HEK293T (cell line): ENCODE results near the gene SERPINB13.

Source experiments
- CTCF ChIA-PET: fragments of 350-600 bp; formaldehyde crosslinking; extraction: SDS; loops from one replicate; lab custom pipeline; 2021; ENCODE audit warnings: antibody characterized with exemption, inconsistent platforms; lab: Yijun Ruan, JAX
- POLR2A ChIA-PET: fragments of 350-600 bp; formaldehyde crosslinking; extraction: SDS; loops from one replicate; lab custom pipeline; 2020; ENCODE audit warnings: antibody characterized with exemption, inconsistent platforms; lab: Yijun Ruan, JAX
- DNase-seq: peaks from one replicate; pipeline ENCODE4 v3.0.0; 2012; ENCODE audit warnings: mixed read lengths; ENCODE audit errors: extremely low spot score
- ARNT ChIP-seq: fragments of 450-650 bp; IDR thresholded peaks from 2 replicates; pipeline ENCODE4 v1.6.1; 2017; ENCODE audit warnings: mild to moderate bottlenecking
- BHLHE40 ChIP-seq: fragments of 450-650 bp; IDR thresholded peaks from 2 replicates; pipeline ENCODE4 v1.6.1; 2016; ENCODE audit warnings: mild to moderate bottlenecking, moderate library complexity, borderline replicate concordance
- CTBP1 ChIP-seq: fragments of 450-650 bp; IDR thresholded peaks from 2 replicates; pipeline ENCODE4 v1.6.1; 2016; ENCODE audit warnings: borderline replicate concordance
- ELF4 ChIP-seq: fragments of 450-650 bp; IDR thresholded peaks from 2 replicates; pipeline ENCODE4 v1.6.1; 2017; ENCODE audit warnings: antibody characterized with exemption
- FOXA1 ChIP-seq: fragments of 450-650 bp; IDR thresholded peaks from 2 replicates; pipeline ENCODE4 v1.6.1; 2016; ENCODE audit warnings: mild to moderate bottlenecking
- FOXK2 ChIP-seq: fragments of 450-650 bp; IDR thresholded peaks from 2 replicates; pipeline ENCODE4 v1.6.1; 2016; ENCODE audit warnings: mild to moderate bottlenecking
- FOXM1 ChIP-seq: fragments of 450-650 bp; IDR thresholded peaks from 2 replicates; pipeline ENCODE4 v1.6.1; 2017; ENCODE audit warnings: mild to moderate bottlenecking, borderline replicate concordance
- HDGF ChIP-seq: fragments of 450-650 bp; IDR thresholded peaks from 2 replicates; pipeline ENCODE4 v1.6.1; 2017; ENCODE audit warnings: antibody characterized with exemption, borderline replicate concordance
- L3MBTL2 ChIP-seq: fragments of 450-650 bp; conservative IDR thresholded peaks from 2 replicates; pipeline ENCODE4 v1.6.1; 2016; ENCODE audit warnings: mild to moderate bottlenecking
- LEF1 ChIP-seq: fragments of 450-650 bp; IDR thresholded peaks from 2 replicates; pipeline ENCODE4 v1.6.1; 2017; ENCODE audit warnings: mild to moderate bottlenecking, borderline replicate concordance
- NFRKB ChIP-seq: fragments of 450-650 bp; IDR thresholded peaks from 2 replicates; pipeline ENCODE4 v1.6.1; 2016; ENCODE audit warnings: mild to moderate bottlenecking, moderate library complexity
- PKNOX1 ChIP-seq: fragments of 450-650 bp; IDR thresholded peaks from 2 replicates; pipeline ENCODE4 v1.6.1; 2016
- SP1 ChIP-seq: fragments of 450-650 bp; IDR thresholded peaks from 2 replicates; pipeline ENCODE4 v1.6.1; 2017
- SUZ12 ChIP-seq: fragments of 450-650 bp; IDR thresholded peaks from 2 replicates; pipeline ENCODE4 v1.6.1; 2016; ENCODE audit warnings: mild to moderate bottlenecking
- TARDBP ChIP-seq: fragments of 450-650 bp; IDR thresholded peaks from 2 replicates; pipeline ENCODE4 v1.6.1; 2016
- ZNF384 ChIP-seq: fragments of 450-650 bp; IDR thresholded peaks from 2 replicates; pipeline ENCODE4 v1.6.1; 2016

SERPINB13 gene

DNA sequence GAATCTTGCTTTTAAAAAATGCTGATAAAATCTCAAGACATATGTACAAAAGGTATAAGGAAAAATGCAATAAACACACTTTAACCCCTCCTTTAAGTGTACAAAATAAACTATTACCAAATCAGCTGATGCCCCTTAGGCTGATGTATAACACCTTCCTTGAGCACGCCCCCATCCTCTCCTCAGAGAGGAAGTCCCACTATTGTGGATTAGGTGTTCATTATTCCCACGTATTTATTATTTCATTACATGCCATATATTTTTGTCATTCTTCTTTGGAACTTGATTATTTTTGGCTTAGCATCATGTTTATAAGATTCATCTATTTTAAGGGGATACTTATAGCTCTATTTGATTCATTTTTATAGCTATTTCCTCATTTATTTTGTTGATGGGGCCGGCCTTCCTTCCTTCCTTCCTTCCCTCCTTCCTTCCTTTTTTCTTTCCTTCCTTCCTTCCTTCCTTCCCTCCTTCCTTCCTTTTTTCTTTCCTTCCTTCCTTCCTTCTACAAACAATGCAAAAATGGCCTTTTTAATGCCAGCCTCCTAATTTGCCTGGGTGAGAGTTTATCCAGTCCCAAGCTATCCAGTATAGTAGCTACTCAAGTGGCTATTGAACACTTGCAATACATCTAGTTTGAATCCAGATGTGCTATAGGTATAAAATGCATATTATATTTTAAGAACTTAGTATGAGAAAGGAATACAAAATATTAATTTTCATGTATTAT is 4.0 kb downstream of the SERPINB13 start:
- no peak for TF ChIP-seq BHLHE40
- TF ChIP-seq SUZ12 = no peak
- TF ChIP-seq HDGF = no peak
- TF ChIP-seq FOXA1 = no peak
- TF ChIP-seq CTBP1 = no peak
- no peak for TF ChIP-seq ZNF384
- no peak for TF ChIP-seq ARNT
- no peak for TF ChIP-seq FOXM1
- no peak for DNase-seq
- ChIA-PET CTCF (no interaction called here), POLR2A (no interaction called here)

GRCh38 chr18:63591725-63592124 is 4.6 kb downstream of the SERPINB13 start:
- no peak for TF ChIP-seq FOXK2
- TF ChIP-seq ARNT = no peak
- ChIA-PET POLR2A (no interaction called here), CTCF (no interaction called here)
- DNase-seq = no peak

GRCh38 chr18:63592471-63592870 is 5.3 kb downstream of the SERPINB13 start:
- TF ChIP-seq LEF1 (no peak), ARNT (no peak), HDGF (no peak), TARDBP (no peak), CTBP1 (no peak), ZNF384 (no peak), NFRKB (no peak), FOXK2 (no peak), BHLHE40 (no peak), FOXM1 (no peak), FOXA1 (no peak), PKNOX1 (no peak), SP1 (no peak), ELF4 (no peak), SUZ12 (no peak)
- CTCF ChIA-PET = no interaction called here
- POLR2A ChIA-PET = no interaction called here
- DNase-seq = no peak

GRCh38 chr18:63596964-63597363 is 9.8 kb downstream of the SERPINB13 start:
- TF ChIP-seq BHLHE40 = no peak
- TF ChIP-seq ELF4 = no peak
- no peak for TF ChIP-seq NFRKB
- TF ChIP-seq LEF1 = no peak
- no peak for TF ChIP-seq FOXA1
- TF ChIP-seq L3MBTL2 = no peak
- TF ChIP-seq TARDBP = no peak
- no peak for TF ChIP-seq HDGF
- no peak for TF ChIP-seq FOXM1
- TF ChIP-seq SUZ12 = no peak
- no peak for TF ChIP-seq PKNOX1
- no peak for TF ChIP-seq SP1
- TF ChIP-seq CTBP1 = no peak
- no peak for TF ChIP-seq ARNT
- no peak for TF ChIP-seq ZNF384
- no peak for TF ChIP-seq FOXK2
- ChIA-PET CTCF (no interaction called here), POLR2A (no interaction called here)
- no peak for DNase-seq

DNA sequence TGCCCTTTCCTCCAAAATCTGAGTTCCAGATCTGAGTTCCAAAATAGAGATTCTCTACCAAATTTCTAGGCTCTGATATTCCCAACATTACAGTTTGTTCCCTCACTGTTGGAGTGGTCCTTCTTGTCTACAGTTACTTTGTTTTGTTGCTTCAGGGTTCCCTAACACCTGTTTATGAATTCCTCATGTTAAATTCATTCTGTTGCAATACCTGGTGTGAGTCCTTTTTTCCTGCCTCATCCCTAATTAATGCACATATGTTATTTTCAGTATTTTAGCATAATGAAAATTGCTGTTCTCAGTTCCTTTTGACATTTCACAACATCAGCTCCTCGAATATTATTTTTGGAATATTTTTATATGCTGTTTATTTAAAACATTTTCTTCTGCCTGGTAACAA is 16.2 kb downstream of the SERPINB13 start:
- CTCF ChIA-PET = no interaction called here

DNA sequence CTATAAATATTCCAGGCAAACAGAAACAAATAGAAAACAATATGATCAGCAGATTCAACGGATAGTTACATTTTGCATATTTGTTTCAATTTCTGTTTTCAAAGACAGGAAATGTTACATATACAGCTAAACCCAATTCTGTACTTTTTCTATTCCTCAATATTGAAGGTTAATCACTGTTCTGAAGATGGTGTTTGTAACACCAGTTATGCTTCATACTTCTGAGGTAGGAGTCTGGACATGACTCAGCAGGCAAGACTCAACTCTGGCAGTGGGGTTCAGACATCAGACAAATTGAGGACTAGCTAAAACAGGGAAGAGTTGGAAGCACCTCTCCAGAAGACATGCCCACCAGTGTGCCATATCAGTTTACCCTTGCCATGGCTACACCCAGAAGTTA is 16.6 kb downstream of the SERPINB13 start:
- CTCF ChIA-PET = no interaction called here
- DNase-seq = no peak
- POLR2A ChIA-PET = no interaction called here
- TF ChIP-seq FOXM1 (no peak), FOXA1 (no peak), L3MBTL2 (no peak), FOXK2 (no peak), PKNOX1 (no peak), ARNT (no peak), SUZ12 (no peak), CTBP1 (no peak), NFRKB (no peak), ZNF384 (no peak), HDGF (no peak), SP1 (no peak), ELF4 (no peak), LEF1 (no peak), TARDBP (no peak), BHLHE40 (no peak)

More for the DNA sequence above, 16.2 kb downstream of the SERPINB13 start:
- no peak for DNase-seq
- TF ChIP-seq NFRKB (no peak), FOXA1 (no peak), LEF1 (no peak), TARDBP (no peak), ZNF384 (no peak)
- POLR2A ChIA-PET = no interaction called here
